Measurements from ENCODE around the gene SLC37A2. TPM values are rescaled to one million over a fixed set of nuclear protein-coding genes. Genes with fewer than 3 reads are reported as not detected.
"Not testable (repeated sequence)": the region's sequence is repeated elsewhere in the genome, so short reads cannot be mapped to it uniquely, and the experiment has no call there.

Gene SLC37A2
- total RNA-seq, 1 experiment from 2014 or later = 10.2 TPM

DNA sequence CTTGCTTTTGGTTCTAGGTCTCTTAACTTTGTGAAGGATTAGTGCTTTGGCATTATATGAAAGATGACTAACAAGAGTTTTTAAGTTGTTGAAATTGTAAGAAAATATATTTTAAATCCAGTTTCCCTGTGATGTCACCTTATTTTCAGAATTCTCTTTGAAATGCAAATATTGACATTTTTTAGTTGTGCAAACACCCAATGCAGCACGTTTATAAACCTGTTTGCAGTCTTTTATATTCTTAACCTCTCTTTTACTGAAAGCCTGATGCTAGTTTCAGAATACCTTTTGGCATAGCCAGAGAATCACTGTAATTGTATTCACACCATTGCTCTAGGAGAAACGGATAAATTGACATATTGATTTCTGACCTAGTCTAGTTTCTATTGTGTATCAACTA, 42.8 kb upstream of the SLC37A2 start:
- Histone ChIP-seq H3K4me1 (ENCODE audit: insufficient read depth, low read length) (peaks cover 11% of the 10 kb centered on the region), H3K79me2 (ENCODE audit: low read length) (no peaks in the 10 kb centered on the region), H4K20me1 (ENCODE audit: low read length) (no peaks in the 10 kb centered on the region), H2AFZ (ENCODE audit: low read length) (no peak overlapping the region), H3K27ac (ENCODE audit: low read length) (peak overlapping the region; percentile 13; the same call in 1 of the 2 replicates), H3F3A (ENCODE audit: low read length, unreplicated experiment) (no peaks in the 10 kb centered on the region), H3K4me2 (ENCODE audit: low read length) (peak overlapping the region; percentile 17; the same call in 1 of the 2 replicates), H3K9me2 (replicated peaks; ENCODE audit: low read length) (no peaks in the 10 kb centered on the region), H3K36me3 (ENCODE audit: low read depth, low read length) (no peaks in the 10 kb centered on the region), H3K4me3 (ENCODE audit: low read length) (no peak overlapping the region), H3K27me3 (ENCODE audit: low read length) (no peaks in the 10 kb centered on the region), H3K9ac (ENCODE audit: low read length) (no peak overlapping the region), H3K9me3 (ENCODE audit: low read length) (no peaks in the 10 kb centered on the region)
- ChIA-PET POLR2A (ENCODE audit: unreplicated experiment) (no interaction called here), CTCF (no interaction called here)
- no TSS peak for BruUV-seq (replicated peaks)
- peak; percentile 73 for ATAC-seq
- TF ChIP-seq EZH2phosphoT487 (IDR thresholded peaks at IDR 0.05; ENCODE audit: borderline replicate concordance, low read length) (no peak), EZH2 (IDR thresholded peaks at IDR 0.05; ENCODE audit: low read length, unreplicated experiment) (no peak)
- TF ChIP-seq, protein P1, sequence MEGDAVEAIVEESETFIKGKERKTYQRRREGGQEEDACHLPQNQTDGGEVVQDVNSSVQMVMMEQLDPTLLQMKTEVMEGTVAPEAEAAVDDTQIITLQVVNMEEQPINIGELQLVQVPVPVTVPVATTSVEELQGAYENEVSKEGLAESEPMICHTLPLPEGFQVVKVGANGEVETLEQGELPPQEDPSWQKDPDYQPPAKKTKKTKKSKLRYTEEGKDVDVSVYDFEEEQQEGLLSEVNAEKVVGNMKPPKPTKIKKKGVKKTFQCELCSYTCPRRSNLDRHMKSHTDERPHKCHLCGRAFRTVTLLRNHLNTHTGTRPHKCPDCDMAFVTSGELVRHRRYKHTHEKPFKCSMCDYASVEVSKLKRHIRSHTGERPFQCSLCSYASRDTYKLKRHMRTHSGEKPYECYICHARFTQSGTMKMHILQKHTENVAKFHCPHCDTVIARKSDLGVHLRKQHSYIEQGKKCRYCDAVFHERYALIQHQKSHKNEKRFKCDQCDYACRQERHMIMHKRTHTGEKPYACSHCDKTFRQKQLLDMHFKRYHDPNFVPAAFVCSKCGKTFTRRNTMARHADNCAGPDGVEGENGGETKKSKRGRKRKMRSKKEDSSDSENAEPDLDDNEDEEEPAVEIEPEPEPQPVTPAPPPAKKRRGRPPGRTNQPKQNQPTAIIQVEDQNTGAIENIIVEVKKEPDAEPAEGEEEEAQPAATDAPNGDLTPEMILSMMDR (conservative IDR thresholded peaks at IDR 0.05; ENCODE audit: low read depth, low read length) = no peak
- intact Hi-C loops (cut with micrococcal nuclease) = loop anchor here (1.0 to 5.0 kb wide), 3 partner anchors 33 to 49 kb away; partner anchors contain the start of gene SLC37A2
- DNase-seq = peak; percentile 54

DNA sequence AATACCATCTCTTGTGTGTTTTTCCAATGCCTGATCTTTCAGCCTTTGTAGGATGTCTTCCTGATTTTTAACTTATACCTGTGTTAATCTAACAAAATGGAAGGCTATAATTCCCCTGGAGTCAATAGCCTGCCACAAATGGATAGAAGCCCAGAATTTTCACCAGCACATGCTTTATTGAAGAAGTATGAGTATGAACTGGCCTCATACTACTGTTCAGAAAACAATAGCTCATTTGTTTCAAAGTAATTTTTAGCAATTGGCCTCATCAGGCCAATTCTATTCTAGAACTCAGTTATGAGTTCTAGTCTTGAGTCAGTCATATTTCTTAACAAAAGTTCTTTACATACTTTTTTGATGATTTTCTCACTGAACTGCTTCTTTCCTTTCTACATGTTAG, 40.6 kb upstream of the SLC37A2 start:
- ChIA-PET CTCF (no interaction called here), POLR2A (ENCODE audit: unreplicated experiment) (no interaction called here)
- no peaks in the 10 kb centered on the region for H3K9me2 ChIP-seq (replicated peaks; ENCODE audit: low read length)
- H3K9ac ChIP-seq (ENCODE audit: low read length) = no peak overlapping the region
- H3K9me3 ChIP-seq (ENCODE audit: low read length) = no peaks in the 10 kb centered on the region
- BruUV-seq (replicated peaks) = no TSS peak
- H3K4me1 ChIP-seq (ENCODE audit: insufficient read depth, low read length) = peaks cover 11% of the 10 kb centered on the region
- DNase-seq (no peak), ATAC-seq (peak; percentile 25; the same call in 1 of the 2 replicates)
- no peaks in the 10 kb centered on the region for H3F3A ChIP-seq (ENCODE audit: low read length, unreplicated experiment)
- intact Hi-C loops (cut with micrococcal nuclease) = loop anchor here (5.0 kb wide), 1 partner anchor 35 kb away; no protein-coding TSS in a partner anchor
- H3K4me2 ChIP-seq (ENCODE audit: low read length) = no peak overlapping the region
- H3K27me3 ChIP-seq (ENCODE audit: low read length) = no peaks in the 10 kb centered on the region
- no peaks in the 10 kb centered on the region for H3K79me2 ChIP-seq (ENCODE audit: low read length)
- H4K20me1 ChIP-seq (ENCODE audit: low read length) = no peaks in the 10 kb centered on the region
- no peak overlapping the region for H3K27ac ChIP-seq (ENCODE audit: low read length)
- H3K36me3 ChIP-seq (ENCODE audit: low read depth, low read length) = no peaks in the 10 kb centered on the region
- no peak overlapping the region for H3K4me3 ChIP-seq (ENCODE audit: low read length)
- H2AFZ ChIP-seq (ENCODE audit: low read length) = no peak overlapping the region
- TF ChIP-seq EZH2 (IDR thresholded peaks at IDR 0.05; ENCODE audit: low read length, unreplicated experiment) (no peak), EZH2phosphoT487 (IDR thresholded peaks at IDR 0.05; ENCODE audit: borderline replicate concordance, low read length) (no peak)
- TF ChIP-seq, protein P1 (conservative IDR thresholded peaks at IDR 0.05; ENCODE audit: low read depth, low read length) = no peak

DNA sequence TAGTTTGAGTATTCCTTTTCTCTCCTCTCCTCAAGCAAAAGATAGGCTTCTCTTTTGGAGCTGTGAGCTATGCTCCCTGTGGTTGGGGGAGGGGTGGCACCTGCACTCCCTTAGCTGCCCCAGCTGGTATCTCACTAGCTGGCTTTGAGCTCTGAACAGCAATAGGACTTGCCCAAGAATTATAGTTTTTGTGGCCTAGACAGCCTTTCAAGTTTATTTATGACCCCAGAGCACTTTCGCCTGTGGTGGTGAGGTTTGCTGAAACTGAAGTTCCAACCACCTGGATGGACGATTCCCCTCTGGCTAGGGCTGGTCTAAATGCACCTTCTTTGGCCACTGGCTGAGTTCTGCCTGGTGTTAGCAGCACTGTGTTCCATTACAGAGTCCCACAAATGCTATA, 37.1 kb upstream of the SLC37A2 start:
- Histone ChIP-seq H3K27me3 (ENCODE audit: low read length) (no peaks in the 10 kb centered on the region), H3K9me2 (replicated peaks; ENCODE audit: low read length) (no peaks in the 10 kb centered on the region), H2AFZ (ENCODE audit: low read length) (no peak overlapping the region), H3F3A (ENCODE audit: low read length, unreplicated experiment) (no peaks in the 10 kb centered on the region), H4K20me1 (ENCODE audit: low read length) (no peaks in the 10 kb centered on the region), H3K79me2 (ENCODE audit: low read length) (no peaks in the 10 kb centered on the region), H3K4me2 (ENCODE audit: low read length) (no peak overlapping the region), H3K9me3 (ENCODE audit: low read length) (no peaks in the 10 kb centered on the region), H3K9ac (ENCODE audit: low read length) (no peak overlapping the region), H3K27ac (ENCODE audit: low read length) (no peak overlapping the region), H3K36me3 (ENCODE audit: low read depth, low read length) (no peaks in the 10 kb centered on the region), H3K4me1 (ENCODE audit: insufficient read depth, low read length) (no peaks in the 10 kb centered on the region), H3K4me3 (ENCODE audit: low read length) (no peak overlapping the region)
- no TSS peak for BruUV-seq (replicated peaks)
- intact Hi-C loops (cut with micrococcal nuclease) = no loop called here
- DNase-seq = no peak
- TF ChIP-seq, protein P1 (conservative IDR thresholded peaks at IDR 0.05; ENCODE audit: low read depth, low read length) = no peak
- TF ChIP-seq EZH2phosphoT487 (IDR thresholded peaks at IDR 0.05; ENCODE audit: borderline replicate concordance, low read length) (no peak), EZH2 (IDR thresholded peaks at IDR 0.05; ENCODE audit: low read length, unreplicated experiment) (no peak)
- CTCF ChIA-PET = no interaction called here
- ATAC-seq = no peak
- POLR2A ChIA-PET (ENCODE audit: unreplicated experiment) = no interaction called here

DNA sequence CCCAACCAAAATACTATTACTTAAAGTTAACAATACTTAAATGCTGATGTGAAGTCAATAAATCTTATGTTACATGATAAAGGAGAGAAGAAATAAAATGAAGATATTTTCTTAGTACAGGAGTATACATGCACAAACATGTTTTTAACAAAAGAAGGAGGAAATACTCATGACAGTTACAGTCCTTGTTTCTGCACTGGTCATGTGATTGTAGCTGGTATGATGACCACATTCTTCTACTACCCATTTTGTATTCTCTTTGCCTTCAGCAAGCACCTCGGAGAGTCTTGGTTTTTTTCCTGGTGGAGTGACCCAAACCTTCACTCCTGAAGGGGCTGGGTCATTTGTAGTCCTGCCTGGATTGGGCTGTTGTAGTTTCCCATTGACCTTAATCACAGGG, 33.7 kb upstream of the SLC37A2 start:
- intact Hi-C loops (cut with micrococcal nuclease); H3K27ac ChIP-seq (ENCODE audit: low read length); DNase-seq; H3K79me2 ChIP-seq (ENCODE audit: low read length); H3F3A ChIP-seq (ENCODE audit: low read length, unreplicated experiment); H4K20me1 ChIP-seq (ENCODE audit: low read length); H3K9me3 ChIP-seq (ENCODE audit: low read length); BruUV-seq (replicated peaks); H3K4me2 ChIP-seq (ENCODE audit: low read length); H3K4me1 ChIP-seq (ENCODE audit: insufficient read depth, low read length); H3K9me2 ChIP-seq (replicated peaks; ENCODE audit: low read length); H3K9ac ChIP-seq (ENCODE audit: low read length); H3K27me3 ChIP-seq (ENCODE audit: low read length); POLR2A ChIA-PET (ENCODE audit: unreplicated experiment); H3K4me3 ChIP-seq (ENCODE audit: low read length); H2AFZ ChIP-seq (ENCODE audit: low read length); H3K36me3 ChIP-seq (ENCODE audit: low read depth, low read length); ATAC-seq; CTCF ChIA-PET: not testable (repeated sequence)

All from PC-3 (cell line).